ENCODE data around the gene IRGQ.

Gene IRGQ

DNA sequence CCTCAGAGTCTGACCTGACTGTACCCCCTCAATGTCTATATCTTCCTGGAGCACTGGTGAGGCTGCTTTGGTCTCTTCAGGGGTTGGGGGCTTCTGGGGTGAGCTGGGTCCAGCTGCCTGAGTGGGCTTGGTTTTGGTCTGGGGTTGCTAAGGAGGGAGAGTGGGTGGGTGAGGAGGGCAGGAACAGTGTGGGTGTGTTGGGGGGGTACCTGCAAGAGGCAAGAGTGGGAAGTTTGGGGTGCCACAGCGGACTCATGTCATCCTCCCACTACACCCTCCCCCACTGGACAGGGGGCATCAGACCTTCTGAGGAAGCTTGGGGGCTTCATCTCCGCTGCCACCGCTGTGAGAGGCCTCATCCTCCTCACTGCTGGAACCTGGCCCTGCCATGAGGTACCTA is 49.4 kb downstream of the IRGQ start:
- DNase-seq (ENCODE audit: low read depth in 2 of 3, low spot score in 2 of 3): no peak

DNA sequence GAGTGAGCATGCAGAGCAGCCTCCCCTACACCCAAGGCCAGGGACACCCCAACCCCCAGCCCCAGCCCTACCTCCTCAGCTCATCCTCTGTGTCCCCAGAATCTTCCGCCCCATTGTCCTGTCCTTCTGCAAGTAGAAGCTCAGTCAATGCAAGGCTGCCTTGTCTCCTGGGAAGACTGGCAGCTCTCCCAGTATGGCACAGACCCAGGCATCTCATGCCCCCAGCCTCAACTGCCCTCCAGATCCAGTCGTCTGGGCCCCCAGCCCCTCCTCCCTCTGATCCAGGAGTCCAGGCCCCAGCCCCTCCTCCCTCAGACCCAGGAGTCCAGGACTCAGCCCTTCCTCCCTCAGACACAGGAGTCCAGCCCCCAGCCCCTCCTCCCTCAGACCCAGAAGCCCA is 50.0 kb downstream of the IRGQ start:
- no peak for DNase-seq (ENCODE audit: low read depth in 2 of 3, low spot score in 2 of 3)

DNA sequence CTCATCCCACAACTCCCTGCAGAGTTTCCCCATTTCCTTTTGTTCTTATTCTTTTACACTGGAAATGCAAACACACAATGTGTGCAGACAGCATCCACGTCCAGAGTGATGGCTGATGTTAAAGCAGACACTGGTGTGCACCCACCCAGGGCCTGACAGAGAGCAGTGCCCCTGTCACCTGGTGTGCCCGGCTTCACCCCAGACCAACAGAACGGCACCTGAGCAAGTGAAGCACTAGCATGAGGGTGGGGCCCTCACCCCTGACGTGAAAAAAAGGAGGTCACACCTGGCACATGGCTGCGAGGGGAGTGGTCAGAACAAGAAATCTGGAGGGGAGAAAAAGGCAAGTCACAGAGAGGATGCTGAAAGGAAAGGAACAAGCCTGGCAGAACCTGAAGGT is 50.7 kb downstream of the IRGQ start:
- DNase-seq (ENCODE audit: low read depth in 2 of 3, low spot score in 2 of 3): no peak

DNA sequence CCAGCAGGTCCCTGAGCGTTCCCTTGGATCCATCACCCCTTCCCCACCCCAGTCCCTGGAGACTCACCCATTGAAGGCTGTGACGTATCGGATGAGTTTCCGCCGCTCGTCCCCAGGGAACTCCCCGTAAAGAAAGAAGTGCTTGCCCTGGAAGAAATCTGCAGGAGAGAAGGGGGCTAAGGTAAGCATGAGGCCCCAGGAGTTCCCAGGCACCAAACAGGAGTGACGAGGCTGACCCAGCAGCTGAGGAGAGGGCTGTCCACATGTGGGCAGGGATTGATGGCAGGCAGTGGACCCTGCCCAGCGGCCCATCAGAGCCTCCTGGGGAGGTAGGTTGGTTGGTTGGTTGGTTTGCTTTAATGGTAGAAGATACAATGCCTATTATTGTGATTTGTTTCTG is 51.9 kb downstream of the IRGQ start:
- DNase-seq (ENCODE audit: low read depth in 2 of 3, low spot score in 2 of 3): no peak

DNA sequence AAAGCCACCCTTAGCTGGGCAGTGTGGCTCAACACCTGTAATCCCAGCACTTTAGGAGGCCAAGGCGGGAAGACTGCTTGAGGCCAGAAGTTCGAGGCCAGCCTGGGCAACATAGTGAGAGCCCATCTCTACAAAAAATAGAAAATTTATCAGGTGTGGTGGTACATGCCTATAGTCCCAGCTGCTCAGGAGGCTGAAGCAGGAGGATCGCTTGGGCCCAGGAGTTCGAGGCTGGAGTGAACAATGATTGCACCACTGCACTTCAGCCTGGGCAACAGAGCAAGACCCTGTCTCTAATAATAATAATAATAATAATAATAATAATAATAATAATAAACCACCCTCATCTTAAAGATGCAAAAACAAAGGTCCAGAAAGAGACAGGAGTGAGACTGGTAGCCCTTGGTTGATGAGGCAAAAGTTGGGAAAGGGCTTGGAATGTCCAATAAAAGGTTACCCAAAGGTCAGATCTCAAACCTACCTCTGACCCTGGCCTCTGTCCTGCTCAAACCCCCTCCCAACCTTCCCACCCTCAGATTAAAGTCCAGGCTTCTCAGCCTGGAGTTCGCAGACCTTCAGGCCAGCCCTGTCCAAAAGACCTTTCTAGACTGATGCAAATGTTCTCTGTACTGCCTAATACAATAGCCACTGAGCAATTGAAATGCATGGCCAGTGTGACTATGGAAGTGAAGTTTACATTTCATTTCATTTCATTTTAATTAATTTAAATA is 53.8 kb downstream of the IRGQ start:
- no peak for DNase-seq (ENCODE audit: low read depth in 2 of 3, low spot score in 2 of 3)

DNA sequence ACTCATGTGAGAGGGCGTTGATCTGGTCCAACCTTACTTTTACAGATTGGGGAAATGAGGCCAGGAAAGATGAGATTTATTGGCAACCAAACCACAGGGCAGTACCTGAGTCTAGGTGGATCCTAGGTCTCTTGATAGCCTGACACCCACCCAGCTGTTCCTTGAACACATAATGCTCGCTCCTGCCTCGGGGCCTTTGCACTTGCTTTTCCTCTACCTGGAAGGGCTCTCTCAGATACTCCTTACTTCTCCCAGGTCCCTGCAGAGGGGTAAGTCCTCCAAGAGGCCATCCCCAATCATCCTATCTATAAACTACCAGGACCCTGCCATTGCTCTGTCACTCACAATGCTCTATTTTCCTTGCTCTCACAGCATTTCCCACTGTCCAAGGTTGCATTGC is 55.6 kb downstream of the IRGQ start:
- DNase-seq (ENCODE audit: low read depth in 2 of 3, low spot score in 2 of 3): no peak

DNA sequence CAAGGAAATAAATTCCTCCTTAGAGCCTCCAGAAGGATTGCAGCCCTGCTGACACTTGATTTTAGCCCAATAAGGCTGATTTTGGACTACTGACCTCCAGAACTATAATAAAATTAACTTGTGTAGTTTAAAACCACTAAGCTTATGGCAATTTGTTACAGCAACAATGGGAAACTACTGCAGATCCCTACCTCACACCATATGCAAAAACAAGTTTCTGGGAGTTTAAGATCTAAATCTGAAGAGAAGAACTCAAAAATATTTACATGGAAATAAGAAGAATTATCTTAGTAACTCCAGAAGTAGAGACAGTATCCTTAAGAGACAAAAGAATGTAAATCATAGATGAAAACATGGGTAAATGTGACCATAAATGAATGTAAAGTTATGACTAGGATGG is 57.0 kb downstream of the IRGQ start:
- no peak for DNase-seq (ENCODE audit: low read depth in 2 of 3, low spot score in 2 of 3)

DNA sequence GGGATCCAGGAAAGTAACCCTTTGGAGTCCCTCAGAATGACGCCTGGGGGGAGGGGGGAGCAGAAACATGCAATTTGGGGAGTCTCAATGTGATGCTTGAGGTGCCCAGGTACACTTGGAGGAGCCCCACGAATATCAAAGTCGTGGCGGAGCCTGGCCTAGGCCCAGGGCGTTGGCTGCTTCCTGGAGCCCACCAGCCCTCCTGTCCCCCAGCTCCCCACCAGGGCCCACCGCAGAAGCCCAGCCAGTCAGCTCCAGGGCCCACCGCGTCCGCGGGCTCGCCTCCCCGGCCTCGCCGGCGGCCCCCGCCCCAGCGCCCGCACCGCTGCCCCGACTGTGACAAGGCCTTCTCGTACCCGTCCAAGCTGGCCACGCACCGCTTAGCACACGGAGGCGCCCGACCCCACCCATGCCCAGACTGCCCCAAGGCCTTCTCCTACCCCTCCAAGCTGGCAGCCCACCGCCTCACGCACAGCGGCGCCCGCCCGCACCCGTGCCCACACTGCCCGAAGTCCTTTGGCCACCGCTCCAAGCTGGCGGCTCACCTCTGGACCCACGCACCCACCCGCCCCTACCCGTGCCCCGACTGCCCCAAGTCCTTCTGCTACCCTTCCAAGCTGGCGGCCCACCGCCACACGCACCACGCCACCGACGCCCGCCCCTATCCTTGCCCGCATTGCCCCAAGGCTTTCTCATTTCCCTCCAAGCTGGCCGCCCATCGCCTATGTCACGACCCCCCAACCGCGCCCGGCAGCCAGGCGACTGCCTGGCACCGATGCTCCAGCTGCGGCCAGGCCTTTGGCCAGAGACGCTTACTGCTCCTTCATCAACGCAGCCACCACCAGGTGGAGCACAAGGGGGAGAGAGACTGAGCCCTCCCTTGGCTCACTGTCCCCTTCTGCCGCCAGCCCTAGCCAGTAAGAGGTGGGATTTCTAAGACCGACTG is 60.8 kb downstream of the IRGQ start:
- DNase-seq (ENCODE audit: low read depth in 2 of 3, low spot score in 2 of 3): peak in 1 of 3 experiments; percentile 10

Data from activated CD8-positive, alpha-beta memory T cell treated with anti-CD3 and anti-CD28 coated beads for 48 hours (primary cell).